Stimulated activated CD4-positive, alpha-beta T cell treated with anti-CD3 and anti-CD28 coated beads, Interleukin-4, amount 100 ng/mL, for 24 hours (primary cell): ENCODE measurements around the gene AKT3.
"Not testable (repeated sequence)": the region's sequence is repeated elsewhere in the genome, so short reads cannot be mapped to it uniquely, and the experiment has no call there.

Experiments used
- DNase-seq: peaks from one replicate; pipeline ENCODE4 v3.0.0-alpha.2; 2020

AKT3 gene

GRCh38 chr1:243772361-243773050, 77.5 kb downstream of the AKT3 start:
- DNase-seq, result not testable (repeated sequence)

GRCh38 chr1:243770860-243771259, 79.2 kb downstream of the AKT3 start:
- DNase-seq, result no peak

DNA sequence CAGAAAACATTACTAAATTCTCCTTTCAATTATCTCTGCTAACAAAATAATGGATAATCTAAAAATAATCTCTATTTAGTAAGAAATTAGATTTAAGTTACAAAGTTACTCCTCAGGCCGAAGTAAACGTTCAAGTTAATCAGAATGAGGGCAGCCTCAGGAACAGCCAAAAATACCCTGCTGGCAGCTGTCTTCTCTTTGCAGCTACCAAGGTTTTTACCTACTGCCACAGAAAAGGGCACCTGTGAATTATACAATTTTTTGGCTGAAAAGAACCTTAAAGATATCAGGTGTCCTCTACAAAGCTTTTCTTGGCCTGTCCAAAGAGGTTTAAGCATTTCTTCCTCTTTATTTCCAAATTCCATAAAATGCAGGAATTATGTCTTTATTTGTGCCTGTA, 84.4 kb downstream of the AKT3 start:
- no peak for DNase-seq

DNA sequence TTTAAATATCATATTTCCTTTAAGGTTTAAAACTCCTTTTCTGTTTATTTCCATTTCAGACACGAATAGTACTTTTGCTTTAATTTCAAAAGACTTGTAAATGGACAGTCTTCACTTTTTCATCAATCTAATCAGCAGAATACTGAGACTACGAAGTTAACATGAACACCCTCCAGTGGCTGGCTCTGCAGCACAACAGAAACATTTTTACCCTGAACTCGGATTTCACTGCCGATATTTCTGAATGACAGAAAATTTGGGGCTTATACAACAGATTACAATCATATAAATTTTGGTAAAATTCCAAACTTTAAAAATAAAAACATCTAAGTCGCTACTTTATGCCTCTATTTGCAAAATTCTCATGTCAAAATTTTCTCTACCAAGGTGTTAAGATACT, 86.2 kb downstream of the AKT3 start:
- DNase-seq, result no peak

DNA sequence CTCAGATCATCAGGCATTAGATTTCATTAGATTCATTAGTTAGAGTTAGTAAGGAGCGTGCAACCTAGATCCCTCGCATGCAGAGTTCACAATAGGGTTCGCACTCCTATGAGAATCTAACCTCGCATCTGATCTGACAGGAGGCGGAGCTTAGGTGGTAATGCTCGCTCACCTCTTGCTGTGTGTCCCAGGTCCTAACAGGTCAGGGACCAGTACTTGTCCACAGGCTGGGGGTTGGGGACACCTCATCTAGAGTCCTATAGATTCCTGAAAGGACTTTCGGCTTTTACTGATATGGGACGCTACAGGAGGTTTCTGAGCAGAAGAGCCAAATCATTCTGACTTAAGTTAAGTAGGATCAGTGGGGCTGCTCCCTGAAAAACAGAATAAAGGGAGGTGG, 91.4 kb downstream of the AKT3 start:
- no peak for DNase-seq

DNA sequence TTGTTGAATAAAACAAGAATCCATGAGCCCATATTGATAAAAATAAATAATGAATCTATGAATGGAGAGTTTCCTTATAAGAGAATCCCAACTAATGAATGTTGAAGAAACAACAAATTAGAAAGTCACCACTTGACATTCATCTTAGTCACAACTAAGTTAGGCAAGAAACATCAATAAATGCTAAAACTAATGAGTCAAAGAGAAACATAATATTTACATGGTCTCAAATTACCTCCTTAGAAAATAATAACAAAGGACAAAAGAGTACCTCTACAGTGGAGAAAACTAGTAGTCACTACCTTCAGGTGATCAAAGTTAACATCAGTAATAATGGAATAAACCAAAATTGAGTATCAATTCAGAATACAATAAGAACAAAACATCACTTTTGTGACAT, 93.5 kb downstream of the AKT3 start:
- DNase-seq, result no peak

DNA sequence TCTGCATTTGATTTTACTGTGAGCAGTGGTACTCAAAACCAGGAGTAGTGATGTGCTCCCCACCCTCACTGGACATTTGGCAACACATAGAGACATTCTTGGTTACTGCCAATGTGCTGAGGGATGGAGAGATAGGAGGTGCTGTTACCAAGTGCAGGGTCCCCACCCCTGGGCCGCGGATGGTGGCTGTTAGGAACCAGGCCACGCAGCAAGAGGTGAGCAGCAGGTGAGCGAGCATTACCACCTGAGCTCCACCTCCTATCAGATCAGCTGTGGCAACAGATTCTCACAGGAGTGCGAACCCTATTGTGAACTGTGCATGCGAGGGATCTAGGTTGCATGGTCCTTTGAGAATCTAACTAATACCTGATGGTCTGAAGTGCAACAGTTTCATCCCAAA, 95.7 kb downstream of the AKT3 start:
- DNase-seq, result no peak

GRCh38 chr1:243751506-243751905, 98.5 kb downstream of the AKT3 start:
- DNase-seq, result no peak

GRCh38 chr1:243748706-243749283, 101.2 kb downstream of the AKT3 start:
- peak; percentile 28 for DNase-seq

DNA sequence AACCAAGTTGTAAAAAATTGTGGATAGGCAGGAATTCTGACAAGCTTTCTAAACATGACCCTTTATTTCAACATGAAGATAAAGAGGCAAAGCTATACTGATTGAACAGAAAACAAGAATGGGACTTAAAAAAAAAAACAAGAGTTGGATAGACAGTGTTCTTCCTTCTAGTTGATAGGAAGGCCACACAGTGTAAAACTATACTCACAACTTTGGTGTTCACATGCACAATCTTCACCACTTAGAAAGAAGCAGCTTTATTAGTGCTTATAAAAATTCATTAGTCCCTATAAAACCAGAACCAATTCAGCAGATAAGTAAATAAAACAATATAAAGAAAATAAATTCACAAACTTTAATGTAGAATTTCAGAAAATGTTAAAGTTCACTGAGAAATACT, 101.8 kb downstream of the AKT3 start:
- DNase-seq, result no peak

GRCh38 chr1:243746751-243747150, 103.3 kb downstream of the AKT3 start:
- no peak for DNase-seq

GRCh38 chr1:243745356-243745755, 104.7 kb downstream of the AKT3 start:
- DNase-seq, result no peak

DNA sequence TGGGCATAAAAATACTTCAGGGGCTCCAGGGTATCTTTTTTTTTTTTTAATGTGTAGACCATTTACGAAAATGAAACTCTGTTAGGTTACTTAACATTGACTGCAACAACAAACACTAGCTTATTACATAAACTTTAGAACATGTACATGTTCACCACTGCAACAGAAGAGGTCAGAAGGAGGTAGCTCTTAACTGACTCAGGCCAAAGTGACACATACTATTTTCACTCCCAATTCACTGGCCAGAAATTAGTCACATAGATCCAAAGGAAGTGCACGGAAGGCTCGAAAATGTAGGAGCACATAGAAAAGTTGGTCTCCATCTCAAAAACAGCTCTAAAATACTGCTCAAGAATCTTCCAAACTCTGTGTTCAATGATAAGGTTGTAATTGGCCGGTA, 107.2 kb downstream of the AKT3 start:
- DNase-seq, result no peak

DNA sequence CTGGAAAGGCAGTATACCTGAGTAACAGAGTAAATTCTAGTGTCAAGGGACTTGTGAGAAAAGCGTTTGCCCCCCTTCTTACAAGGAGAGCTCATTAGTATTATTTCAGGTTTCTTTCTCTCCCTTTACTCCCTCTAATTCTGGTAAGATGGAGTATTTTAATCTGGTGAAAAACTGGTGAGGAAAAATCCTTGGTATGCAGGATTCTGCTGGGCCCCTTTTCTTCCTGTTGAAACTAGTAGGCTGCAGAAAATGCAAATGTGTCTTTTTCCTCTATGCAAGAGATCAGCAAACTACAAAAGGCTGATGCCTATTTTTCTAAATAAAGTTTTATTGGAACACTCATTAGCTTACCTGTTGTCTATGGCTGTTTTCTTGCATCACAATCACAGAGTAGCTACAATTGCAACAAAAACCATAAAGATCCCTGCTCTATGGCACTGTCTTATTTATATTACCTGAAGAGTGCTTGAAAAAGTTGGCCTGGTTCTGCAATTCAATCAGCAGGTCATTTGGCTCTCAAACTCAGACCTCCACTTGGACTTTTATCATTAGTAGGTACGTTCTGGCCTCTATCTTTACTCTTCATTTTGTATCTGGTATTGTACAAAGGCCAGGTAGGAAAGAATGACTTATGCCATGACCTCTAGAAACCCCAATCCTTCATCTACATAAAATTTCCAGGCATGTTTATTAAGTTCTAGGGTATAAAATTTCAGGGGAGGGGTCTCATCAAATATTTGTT, 109.6 kb downstream of the AKT3 start:
- no peak for DNase-seq

DNA sequence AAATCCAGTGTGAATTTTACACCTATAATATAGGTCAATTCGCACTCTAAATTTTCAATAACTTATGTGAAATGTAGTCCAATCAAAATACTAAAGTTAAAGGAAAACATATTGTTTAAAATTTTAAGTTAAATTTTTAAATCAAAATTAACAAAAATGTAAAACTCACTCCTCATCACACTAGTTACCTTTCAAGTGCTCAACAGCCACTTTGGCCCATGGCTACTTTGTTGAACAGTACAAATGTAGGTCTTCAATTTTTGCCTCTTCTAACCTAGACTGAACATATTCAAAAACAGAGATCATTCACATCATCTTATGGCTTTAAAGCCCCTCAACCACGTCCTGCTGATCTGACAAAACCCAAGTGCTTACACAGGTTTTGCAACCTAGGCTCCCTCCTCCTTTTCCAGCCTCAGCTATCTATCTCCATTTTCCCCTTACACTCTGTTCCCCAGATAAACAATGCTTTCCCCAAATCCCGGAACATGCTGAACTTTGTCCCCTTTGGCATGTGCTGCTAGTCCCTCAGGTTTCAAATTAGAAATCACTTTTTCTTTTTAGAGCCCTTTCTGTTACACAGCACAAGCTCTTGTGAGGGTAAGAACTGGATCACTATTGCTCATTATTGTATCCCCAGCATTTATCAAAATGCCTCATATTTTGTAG, 110.6 kb downstream of the AKT3 start:
- no peak for DNase-seq

GRCh38 chr1:243738020-243738419, 112.0 kb downstream of the AKT3 start:
- no peak for DNase-seq

GRCh38 chr1:243735457-243735856, 114.6 kb downstream of the AKT3 start:
- no peak for DNase-seq

GRCh38 chr1:243734308-243734695, 115.7 kb downstream of the AKT3 start:
- no peak for DNase-seq

- DNase-seq, result no peak
Observed at GRCh38 chr1:243733670-243734307, 116.3 kb downstream of the AKT3 start.

DNA sequence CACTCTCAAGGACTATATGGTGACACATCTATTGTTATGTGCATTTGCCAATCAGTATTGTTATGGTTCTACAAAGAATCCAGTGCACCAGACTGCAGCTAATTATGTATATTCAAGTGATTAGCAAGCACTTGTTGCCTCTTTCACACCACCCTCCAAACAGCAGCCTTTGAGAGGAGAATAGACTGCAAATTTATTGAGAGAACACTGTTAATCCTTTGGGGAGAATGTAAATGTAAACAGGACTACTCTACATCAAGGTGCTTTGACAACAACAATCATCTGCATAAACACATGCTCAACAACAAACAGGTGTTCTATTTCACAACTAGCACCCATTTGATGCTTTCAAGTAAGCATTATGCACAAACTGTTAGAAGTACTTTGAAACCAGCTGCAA, 117.4 kb downstream of the AKT3 start:
- no peak for DNase-seq

DNA sequence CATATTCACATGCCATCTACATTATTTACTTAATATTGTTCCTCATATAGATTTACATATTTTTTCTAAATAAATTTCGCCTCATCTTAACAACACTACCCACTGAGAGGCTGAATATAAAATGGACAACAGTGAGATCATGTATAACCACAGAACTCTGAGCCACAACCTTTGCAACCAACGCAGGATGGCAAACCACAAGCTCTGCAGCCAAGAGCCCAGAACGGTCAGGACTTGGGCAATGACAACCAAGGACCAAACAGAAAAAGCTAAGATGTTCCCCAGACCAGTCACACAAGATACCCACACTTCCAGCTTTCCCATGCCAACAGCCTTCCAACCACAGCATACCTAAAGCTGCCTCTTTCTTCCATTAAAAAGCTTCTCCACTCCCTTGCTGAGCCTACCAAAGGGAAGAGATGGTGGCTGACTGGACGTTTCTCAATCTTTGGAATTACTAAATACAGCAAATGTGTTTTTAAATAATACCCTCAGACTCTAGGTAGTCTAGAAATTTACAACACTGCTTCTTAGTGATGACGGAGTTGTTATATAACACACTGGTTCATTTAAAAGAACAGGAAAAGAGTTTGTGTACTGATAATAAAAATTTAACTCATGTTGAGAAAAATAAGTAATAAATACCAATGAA, 117.9 kb downstream of the AKT3 start:
- no peak for DNase-seq

- DNase-seq, result no peak
Observed at GRCh38 chr1:243731301-243731891, 118.6 kb downstream of the AKT3 start.
